Activated T-cell treated with anti-CD3 and anti-CD28 coated beads, Interleukin-2, amount 50 U/mL, for 1 hour (primary cell): ENCODE measurements around the gene UTP18.
"Not testable (repeated sequence)": the region's sequence is repeated elsewhere in the genome, so short reads cannot be mapped to it uniquely, and the experiment has no call there.

ENCODE experiments used
- DNase-seq: peaks from one replicate; pipeline ENCODE4 v3.0.0-alpha.2; 2020

UTP18 gene

DNA sequence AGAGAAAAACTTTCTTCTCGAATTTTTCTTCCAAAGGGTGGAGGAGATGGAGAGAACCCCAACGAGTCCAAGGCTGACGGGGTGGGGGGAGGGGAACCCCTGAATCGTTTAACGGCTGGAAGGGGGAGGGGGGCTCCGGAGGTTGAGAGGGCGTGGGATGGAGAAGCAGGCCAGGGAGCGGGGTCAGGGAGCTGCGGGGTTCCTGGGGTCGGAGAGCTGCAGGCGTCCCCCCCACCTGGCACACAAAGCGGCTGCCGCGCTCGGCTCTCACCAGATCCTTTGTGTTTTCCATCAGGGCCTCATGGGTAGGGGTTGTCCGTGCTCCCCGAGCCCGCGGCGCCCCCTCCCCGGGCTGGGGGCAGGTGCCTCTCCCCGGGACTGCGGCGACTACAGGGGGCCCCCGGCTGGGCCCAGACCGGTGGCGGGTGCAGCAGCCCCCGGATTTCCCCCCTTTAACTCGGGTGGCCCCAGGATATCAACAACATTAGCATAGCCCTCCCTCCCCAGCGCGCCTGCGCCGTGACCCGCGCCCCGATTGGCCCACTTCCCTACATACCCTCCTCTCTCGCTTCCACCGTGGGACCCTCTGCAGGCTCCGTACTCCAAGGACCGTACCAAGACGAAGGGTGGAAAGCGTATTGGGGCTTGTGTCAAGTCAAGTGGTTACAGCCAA, 646 bp upstream of the UTP18 start, which contains the start of gene MBTD1:
MBTD1 (minus strand) TSS at position 486 of the 673 bp plus-strand sequence. CDS start 34,888 bp downstream, outside the sequence.
- peak; percentile 90 for DNase-seq

DNA sequence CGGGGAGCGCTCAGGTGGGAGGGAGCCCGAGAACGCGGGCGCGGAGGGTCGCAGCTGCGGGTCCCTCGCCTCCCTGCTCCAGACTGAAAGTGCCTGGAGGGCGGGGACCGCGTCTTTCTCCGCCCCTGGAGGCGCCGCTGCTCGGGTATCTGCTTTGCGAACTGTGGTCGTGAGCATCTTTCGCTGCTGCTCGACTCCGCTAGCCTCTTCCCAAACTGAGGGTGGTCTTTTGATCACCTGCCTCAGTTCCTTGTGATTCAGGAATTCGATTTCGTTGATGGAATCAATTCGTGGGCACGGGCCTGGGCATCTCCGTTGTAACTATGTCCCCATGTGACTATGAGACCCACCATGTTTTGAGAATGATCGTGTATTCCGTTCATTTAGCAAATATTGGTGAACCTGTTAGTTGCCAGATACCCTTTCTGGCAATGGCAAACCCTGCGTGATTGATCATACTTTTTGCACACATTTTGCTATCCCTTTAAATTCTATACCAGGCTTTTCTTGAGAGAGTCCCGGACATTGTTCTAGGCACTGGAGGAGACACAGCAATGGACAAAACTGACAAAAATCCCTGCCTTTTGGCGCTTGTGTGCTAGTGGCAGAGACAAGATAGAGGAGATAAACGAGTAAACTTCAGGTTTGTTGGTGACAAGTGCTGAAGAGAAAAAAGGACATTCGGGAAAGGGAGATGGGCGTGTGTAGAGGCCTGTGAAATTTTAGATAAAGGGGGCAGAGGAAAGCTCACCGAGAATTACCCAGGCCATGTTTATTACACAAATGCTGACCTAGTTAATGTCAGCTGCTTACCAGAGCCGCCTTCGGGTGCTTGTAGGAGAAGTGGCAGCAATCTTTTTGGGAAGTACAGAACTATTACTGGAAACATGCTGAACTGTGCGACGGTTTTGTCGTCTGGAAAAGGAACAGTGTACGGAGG, 948 bp downstream of the UTP18 start:
- DNase-seq, result no peak

GRCh38 chr17:51263006-51263405, 2.7 kb downstream of the UTP18 start:
- DNase-seq, result no peak

DNA sequence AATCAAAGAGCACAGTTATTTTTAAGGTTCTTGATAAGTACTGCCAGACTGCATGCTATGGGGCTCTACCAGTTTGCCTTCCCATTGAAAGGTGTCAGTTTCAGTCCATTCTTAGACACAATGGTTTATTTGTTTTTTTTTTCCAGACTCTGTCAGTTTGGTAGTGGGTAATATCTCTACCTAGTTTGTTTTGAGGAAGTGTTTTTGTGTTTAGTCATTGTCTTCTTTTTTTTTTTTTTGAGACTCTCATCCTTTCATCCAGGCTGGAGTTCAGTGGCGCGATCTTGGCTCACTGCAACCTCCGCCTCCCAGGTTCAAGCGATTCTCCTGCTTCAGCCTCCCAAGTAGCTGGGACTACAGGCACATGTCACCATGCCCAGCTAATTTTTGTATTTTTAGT, 4.1 kb downstream of the UTP18 start:
- not testable (repeated sequence) for DNase-seq

- DNase-seq, result no peak
Measured at GRCh38 chr17:51269991-51270390, 9.6 kb downstream of the UTP18 start.

DNA sequence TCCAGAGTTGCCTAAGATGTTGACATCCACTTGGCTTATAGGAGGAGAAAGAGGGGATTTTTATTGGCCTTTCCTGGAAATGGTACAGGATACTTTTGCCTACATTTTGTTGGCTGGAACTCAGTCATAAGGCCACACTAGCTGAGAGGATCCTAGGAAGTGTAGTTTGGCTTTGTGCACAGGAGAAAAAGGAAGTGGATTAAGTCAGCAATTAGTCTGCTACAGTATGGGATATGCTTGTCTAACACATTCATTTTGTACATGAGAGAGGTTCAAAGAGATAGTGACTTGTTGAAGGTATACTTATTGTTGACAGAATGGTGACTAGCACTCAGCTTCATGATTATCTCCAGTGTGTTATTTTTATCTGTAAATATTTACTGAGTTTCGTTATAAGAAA, 10.3 kb downstream of the UTP18 start:
- DNase-seq, result no peak

DNA sequence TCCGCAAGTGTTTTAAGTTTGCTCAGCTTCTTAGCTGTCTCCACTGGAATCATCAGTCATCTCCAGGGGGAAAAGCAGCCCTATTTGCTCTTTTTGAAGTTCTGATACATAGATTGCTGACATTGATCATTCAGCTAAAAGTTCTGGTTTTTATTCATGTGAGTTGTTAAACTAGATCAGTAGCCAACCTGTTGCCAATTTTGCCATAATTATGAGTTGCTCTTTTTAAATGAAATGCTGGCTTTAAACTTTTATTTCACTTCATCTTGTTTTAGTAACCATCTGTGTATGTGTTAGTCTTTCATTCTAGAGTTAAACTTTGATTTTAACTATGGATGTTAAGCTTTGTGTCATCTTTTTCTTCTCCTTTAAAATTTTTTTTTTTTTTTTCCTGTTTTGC, 12.5 kb downstream of the UTP18 start:
- no peak for DNase-seq

- no peak for DNase-seq
Measured at GRCh38 chr17:51275381-51275780, 15.0 kb downstream of the UTP18 start.

- DNase-seq, result no peak
Measured at GRCh38 chr17:51279183-51279582, 18.8 kb downstream of the UTP18 start.

DNA sequence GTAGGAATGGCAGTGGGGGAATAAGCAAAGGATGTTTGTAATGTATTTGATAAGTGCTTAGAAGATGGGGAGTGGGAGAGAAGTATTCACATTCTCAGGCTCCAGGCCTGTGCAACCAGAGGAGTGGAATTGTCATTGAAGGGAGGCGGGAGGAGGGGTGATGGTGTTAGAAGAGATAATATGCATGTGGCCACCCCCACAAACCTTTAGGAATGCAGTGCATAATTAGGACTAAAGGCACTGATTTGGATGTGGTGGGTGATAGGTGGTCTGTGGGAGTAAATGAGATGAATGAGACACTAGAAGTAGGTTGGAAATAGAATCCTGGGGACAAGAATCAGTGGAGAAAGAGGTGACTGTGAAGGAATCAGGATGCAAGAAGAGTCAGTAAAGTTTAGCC, 27.1 kb downstream of the UTP18 start:
- no peak for DNase-seq

DNA sequence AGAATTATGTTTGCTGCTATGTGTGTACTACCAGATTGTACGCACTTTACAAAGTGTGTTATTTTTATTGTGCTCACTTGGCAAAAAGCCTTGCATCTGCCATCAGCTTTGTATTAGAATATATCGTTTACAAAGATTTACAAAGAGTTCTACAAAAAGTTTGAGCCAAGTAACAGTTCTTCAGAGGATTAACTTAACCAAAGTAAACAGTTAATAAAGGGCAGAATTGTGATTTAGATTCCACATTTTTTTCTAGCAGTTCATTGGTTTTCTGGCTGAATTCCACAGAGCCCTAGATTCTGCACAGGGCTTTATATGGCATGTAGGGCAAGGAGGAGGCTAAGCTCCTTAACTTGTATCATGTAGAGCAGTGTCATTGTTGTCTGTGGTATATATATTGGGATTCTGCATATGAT, 29.4 kb downstream of the UTP18 start:
- DNase-seq, result no peak

GRCh38 chr17:51294338-51294737, 34.0 kb downstream of the UTP18 start:
- not testable (repeated sequence) for DNase-seq

DNA sequence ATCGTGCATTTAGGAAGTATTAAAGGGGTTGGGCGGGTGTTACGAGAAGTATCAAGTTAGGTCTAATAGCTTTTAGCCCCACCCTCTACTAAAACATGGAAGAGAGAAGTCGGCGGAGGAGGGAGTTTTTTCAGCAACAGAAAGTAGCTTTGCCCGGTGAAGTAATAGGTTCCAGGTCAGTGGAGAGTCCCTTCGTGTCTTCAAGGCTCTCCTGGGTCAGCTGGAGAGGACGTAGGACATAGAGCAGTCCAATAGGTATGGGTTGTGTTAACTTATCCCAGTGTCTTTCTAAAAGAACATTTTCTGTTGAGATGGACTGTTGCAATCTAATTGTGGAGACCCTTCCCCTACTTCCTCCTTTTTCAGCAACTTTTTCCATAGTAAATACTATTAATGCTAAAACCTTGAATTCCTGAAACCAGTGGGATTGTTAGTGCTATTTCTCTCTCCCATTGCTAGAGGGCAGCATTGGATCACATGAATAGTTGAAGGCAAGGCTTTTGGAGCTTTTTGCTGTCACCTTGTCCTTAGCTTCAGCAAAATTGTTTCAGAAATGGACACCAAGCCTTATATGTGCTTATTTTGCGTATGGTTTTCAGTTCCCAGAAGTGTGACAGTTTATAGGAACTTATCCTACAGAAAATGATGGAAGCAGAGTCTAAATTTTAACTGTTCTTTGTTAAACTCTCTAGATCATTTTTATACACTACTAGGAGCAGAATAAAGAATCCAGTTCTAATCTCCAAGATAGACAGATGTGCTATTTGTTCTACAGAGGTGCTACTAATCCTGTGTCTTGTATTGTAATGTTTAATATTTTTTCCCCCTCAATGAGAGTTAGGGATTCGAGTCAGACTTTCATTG, 38.4 kb downstream of the UTP18 start:
- no peak for DNase-seq

GRCh38 chr17:51299859-51300258, 39.5 kb downstream of the UTP18 start:
- DNase-seq, result no peak

GRCh38 chr17:51305182-51305581, 44.8 kb downstream of the UTP18 start:
- no peak for DNase-seq

DNA sequence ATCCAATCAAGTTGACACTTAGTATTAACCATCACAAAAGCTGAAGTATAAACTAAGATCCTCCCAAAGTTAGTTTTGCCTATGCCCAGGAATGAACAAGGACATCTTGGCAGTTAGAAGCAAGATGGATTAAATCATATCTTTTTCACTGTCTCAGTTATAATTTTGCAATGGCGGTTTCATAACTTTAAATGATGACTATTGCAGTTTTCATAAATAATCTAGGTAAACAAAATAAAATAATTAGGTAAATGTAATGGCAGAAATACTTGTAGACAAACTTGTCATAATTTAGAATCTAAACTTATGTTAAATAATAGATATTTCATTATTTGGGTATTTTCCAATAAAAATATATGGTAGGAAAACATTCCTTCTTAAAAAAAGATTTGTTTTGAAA, 51.7 kb downstream of the UTP18 start:
- DNase-seq, result not testable (repeated sequence)

GRCh38 chr17:51319186-51319585, 58.8 kb downstream of the UTP18 start:
- DNase-seq, result no peak

DNA sequence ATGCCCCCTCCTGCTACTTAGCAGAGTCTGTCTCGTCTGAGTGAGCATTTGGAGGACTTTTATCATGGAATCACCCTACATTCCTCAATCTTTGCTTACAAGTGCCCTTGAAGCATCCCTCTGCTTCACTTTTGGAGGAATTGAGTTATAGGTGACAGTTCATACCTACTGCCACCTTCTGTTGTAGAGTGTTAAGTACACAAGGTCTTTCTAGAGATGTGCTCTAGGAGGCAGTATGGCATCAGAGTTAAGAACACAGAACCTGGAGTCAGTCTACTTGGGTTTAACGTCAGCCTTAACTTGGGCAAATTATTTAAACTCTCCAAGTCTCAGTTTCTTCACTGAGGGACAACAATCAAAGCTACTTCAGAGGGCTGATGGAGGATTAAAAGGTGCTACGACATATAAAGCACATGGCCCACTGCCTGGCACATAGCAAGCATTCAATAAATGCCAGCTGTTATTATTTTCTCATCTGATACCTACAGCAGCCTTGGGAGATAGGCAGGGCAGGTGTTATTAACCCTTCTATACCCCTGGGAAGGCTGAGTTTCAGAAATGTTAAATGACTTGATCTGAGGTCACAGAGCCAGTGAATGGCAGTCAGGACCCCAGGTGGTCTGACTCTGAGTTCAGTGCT, 62.2 kb downstream of the UTP18 start:
- DNase-seq, result no peak

DNA sequence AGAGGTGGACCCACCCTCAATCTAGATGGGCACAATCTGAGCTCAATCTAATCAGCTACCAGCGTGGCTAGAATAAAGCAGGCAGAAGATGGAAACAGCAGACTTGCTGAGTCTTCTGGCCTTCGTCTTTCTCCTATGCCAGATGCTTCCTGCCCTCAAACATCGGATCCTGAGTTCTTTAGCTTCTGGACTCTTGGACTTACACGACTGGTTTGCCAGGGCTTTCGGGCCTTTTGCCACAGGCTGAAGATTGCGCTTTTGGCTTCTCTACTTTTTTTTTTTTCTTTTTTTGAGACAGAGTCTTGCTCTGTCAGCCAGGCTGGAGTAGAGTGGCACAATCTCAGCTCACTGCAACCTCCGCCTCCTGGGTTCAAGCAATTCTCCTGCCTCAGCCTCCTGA, 65.1 kb downstream of the UTP18 start:
- no peak for DNase-seq

DNA sequence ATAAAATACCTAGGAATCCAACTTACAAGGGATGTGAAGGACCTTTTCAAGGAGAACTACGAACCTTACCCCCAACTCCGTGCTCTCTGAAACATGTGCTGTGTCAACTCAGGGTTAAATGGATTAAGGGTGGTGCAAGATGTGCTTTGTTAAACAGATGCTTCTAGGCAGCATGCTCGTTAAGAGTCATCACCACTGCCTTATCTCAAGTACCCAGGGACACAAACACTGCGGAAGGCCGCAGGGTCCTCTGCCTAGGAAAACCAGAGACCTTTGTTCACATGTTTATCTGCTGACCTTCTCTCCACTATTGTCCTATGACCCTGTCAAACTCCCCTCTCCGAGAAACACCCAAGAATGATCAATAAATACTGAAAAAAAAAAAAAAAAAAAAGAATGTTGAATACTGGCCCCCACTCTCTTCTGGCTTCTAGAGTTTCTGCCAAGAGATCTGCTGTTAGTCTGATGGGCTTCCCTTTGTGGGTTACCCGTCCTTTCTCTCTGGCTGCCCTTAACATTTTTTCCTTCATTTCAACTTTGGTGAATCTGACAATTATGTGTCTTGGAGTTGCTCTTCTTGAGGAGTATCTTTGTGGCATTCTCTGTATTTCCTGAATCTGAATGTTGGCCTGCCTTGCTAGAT, 70.6 kb downstream of the UTP18 start:
- not testable (repeated sequence) for DNase-seq

- DNase-seq, result no peak
Measured at GRCh38 chr17:51335006-51335590, 74.8 kb downstream of the UTP18 start.
